A673 (cell line): Measurements from ENCODE around the gene TTC39A. TPM values are rescaled to one million over a fixed set of nuclear protein-coding genes. Genes with fewer than 3 reads are reported as not detected.

Experiments
- BruUV-seq: library from RNA; stranded (reverse); fragments of 400-500 nt; replicated peaks from 2 replicates; lab custom pipeline; 2021; lab: Mats Ljungman, UMichigan
- CTCF ChIA-PET: fragments of 300-600 bp; sonication (Branson Sonifier 250); formaldehyde crosslinking; loops from one replicate; lab custom pipeline; 2022; ENCODE audit warnings: antibody characterized with exemption; lab: Charles Lee
- POLR2A ChIA-PET: fragments of 300-600 bp; sonication (Branson Sonifier 250); formaldehyde crosslinking; loops from one replicate; lab custom pipeline; 2022; ENCODE audit warnings: antibody characterized with exemption; ENCODE audit not compliant: low non-redundant PET; lab: Charles Lee
- DNase-seq: peaks from one replicate; pipeline ENCODE4 v3.0.0-alpha.2; 2015; ENCODE audit warnings: low spot score
- H3K27ac ChIP-seq: fragments of 200-600 bp; sonication (generic); 2 replicates; pipeline ENCODE4 v1.5.1; 2016; ENCODE audit warnings: mixed run types, low read depth, mild to moderate bottlenecking, mixed read lengths, antibody characterized with exemption, low read length; ENCODE audit not compliant: poor library complexity, severe bottlenecking
- H3K27me3 ChIP-seq: fragments of 200-600 bp; sonication (generic); replicated peaks from 2 replicates; pipeline ENCODE4 v1.6.1; 2017; ENCODE audit warnings: mixed run types, low read depth, mild to moderate bottlenecking, mixed read lengths, antibody characterized with exemption, low read length; ENCODE audit not compliant: insufficient read depth, poor library complexity
- H3K36me3 ChIP-seq: fragments of 200-600 bp; sonication (generic); 2 replicates; pipeline ENCODE4 v1.6.1; 2016; ENCODE audit warnings: mixed run types, mild to moderate bottlenecking, mixed read lengths, antibody characterized with exemption, low read length; ENCODE audit not compliant: insufficient read depth, poor library complexity, severe bottlenecking
- H3K4me1 ChIP-seq: fragments of 200-600 bp; sonication (generic); 2 replicates; pipeline ENCODE4 v1.6.1; 2017; ENCODE audit warnings: mixed run types, mild to moderate bottlenecking, mixed read lengths, antibody characterized with exemption, low read length; ENCODE audit not compliant: insufficient read depth, poor library complexity, severe bottlenecking
- H3K4me3 ChIP-seq: fragments of 200-600 bp; sonication (generic); 2 replicates; pipeline ENCODE4 v1.5.1; 2016; ENCODE audit warnings: low read depth, mixed run types, mild to moderate bottlenecking, mixed read lengths, low read length; ENCODE audit not compliant: poor library complexity, severe bottlenecking
- H3K9me3 ChIP-seq: fragments of 200-600 bp; sonication (generic); 2 replicates; pipeline ENCODE4 v1.6.1; 2016; ENCODE audit warnings: mixed run types, low read depth, mild to moderate bottlenecking, mixed read lengths, antibody characterized with exemption, low read length; ENCODE audit not compliant: poor library complexity, severe bottlenecking
- CTCF ChIP-seq: fragments of 300-800, 200-600 bp; sonication (generic); conservative IDR thresholded peaks from 2 replicates; pipeline ENCODE4 v1.5.1; 2017; ENCODE audit warnings: low read depth, mild to moderate bottlenecking, antibody characterized with exemption, low read length, moderate library complexity, mixed read lengths
- EZH2 ChIP-seq: fragments of 200-600 bp; sonication (generic); IDR thresholded peaks from 2 replicates; pipeline ENCODE4 v1.6.1; 2017; ENCODE audit warnings: borderline replicate concordance, low read depth, mild to moderate bottlenecking, mixed read lengths, antibody characterized with exemption, low read length; ENCODE audit not compliant: poor library complexity, severe bottlenecking
- intact Hi-C: fragments of 100-400 bp; cut with micrococcal nuclease; formaldehyde crosslinking; loops from one replicate; pipeline ENCODE4 v1.10.0; 2022; ENCODE audit not compliant: unreplicated experiment
- total RNA-seq: library from RNA; stranded (reverse); gene quantifications from 2 replicates; pipeline ENCODE4 v1.2.3, GENCODE V29; 2021

Gene TTC39A
- total RNA-seq, 1 experiment from 2014 or later: 3.1 TPM

- no TSS peak for BruUV-seq
- peak; percentile 62 for DNase-seq
- ChIA-PET POLR2A (no interaction called here), CTCF (interaction anchor here (0.6 to 0.7 kb wide), 2 partner anchors 9 to 116 kb away, joined by 3 to 14 read pairs; no protein-coding TSS in a partner anchor)
- H3K4me3 ChIP-seq: no peak overlapping the region
- no peak overlapping the region for H3K27ac ChIP-seq
- TF ChIP-seq EZH2 (no peak), CTCF (no peak)
- H3K9me3 ChIP-seq: no peaks in the 10 kb centered on the region
- intact Hi-C loops: no loop called here
- peaks cover 27% of the 10 kb centered on the region for H3K4me1 ChIP-seq
- no peaks in the 10 kb centered on the region for H3K36me3 ChIP-seq
- H3K27me3 ChIP-seq: no peaks in the 10 kb centered on the region
Observed at GRCh38 chr1:51264451-51264850, 65.9 kb downstream of the TTC39A start.

- Histone ChIP-seq H3K9me3 (no peaks in the 10 kb centered on the region), H3K36me3 (no peaks in the 10 kb centered on the region), H3K4me1 (peaks cover 38% of the 10 kb centered on the region), H3K27me3 (no peaks in the 10 kb centered on the region), H3K4me3 (no peak overlapping the region), H3K27ac (no peak overlapping the region)
- no peak for DNase-seq
- ChIA-PET POLR2A (no interaction called here), CTCF (interaction anchor here (0.5 kb wide), 1 partner anchor 488 kb away, joined by 3 read pairs; no protein-coding TSS in a partner anchor)
- no peak for TF ChIP-seq EZH2
- no peak for TF ChIP-seq CTCF
- intact Hi-C loops: no loop called here
- BruUV-seq: no TSS peak
Observed at GRCh38 chr1:51263147-51263877, 67.0 kb downstream of the TTC39A start.

- intact Hi-C loops: no loop called here
- Histone ChIP-seq H3K27ac (no peak overlapping the region), H3K4me1 (peaks cover 16% of the 10 kb centered on the region), H3K9me3 (no peaks in the 10 kb centered on the region), H3K27me3 (no peaks in the 10 kb centered on the region), H3K36me3 (no peaks in the 10 kb centered on the region), H3K4me3 (no peak overlapping the region)
- ChIA-PET POLR2A (no interaction called here), CTCF (interaction anchor here (0.5 kb wide), 1 partner anchor 377 kb away, joined by 3 read pairs; no protein-coding TSS in a partner anchor)
- no peak for TF ChIP-seq CTCF
- no peak for TF ChIP-seq EZH2
- no peak for DNase-seq
- BruUV-seq: no TSS peak
Observed at GRCh38 chr1:51255331-51255730, 75.0 kb downstream of the TTC39A start.
